HepG2 (cell line): Measurements from ENCODE around the gene IBA57. TPM values are rescaled to one million over a fixed set of nuclear protein-coding genes. Genes with fewer than 3 reads are reported as not detected.

Experiments used
- AGO2 ChIP-seq: fragments of 200-400 bp; formaldehyde crosslinking; optimal IDR thresholded peaks from 2 replicates; pipeline ENCODE3; 2017; ENCODE audit warnings: mild to moderate bottlenecking, low read depth, low read length, moderate library complexity
- BHLHE40 ChIP-seq: IDR thresholded peaks from 2 replicates; pipeline ENCODE4 v1.6.1; 2011; ENCODE audit warnings: low read length, improper control_type of control experiment
- BORCS8-MEF2B ChIP-seq: sonication (generic); formaldehyde crosslinking; IDR thresholded peaks from 2 replicates; pipeline ENCODE4 v1.8.0; 2022; ENCODE audit warnings: mild to moderate bottlenecking, missing genetic modification reagents
- HIVEP1 ChIP-seq: sonication (generic); formaldehyde crosslinking; IDR thresholded peaks from 2 replicates; pipeline ENCODE4 v1.4.0; 2020; ENCODE audit warnings: mild to moderate bottlenecking, missing genetic modification reagents
- JUND ChIP-seq: sonication (generic); formaldehyde crosslinking; IDR thresholded peaks from 2 replicates; pipeline ENCODE4 v1.8.0; 2022; ENCODE audit warnings: mild to moderate bottlenecking, missing genetic modification reagents
- PHF5A ChIP-seq: IDR thresholded peaks from one replicate; pipeline ENCODE4 v1.6.1; 2018; ENCODE audit warnings: low read depth, missing genetic modification reagents; ENCODE audit not compliant: unreplicated experiment
- TEAD3 ChIP-seq: optimal IDR thresholded peaks from 2 replicates; pipeline ENCODE3; 2016; ENCODE audit warnings: borderline replicate concordance
- ZBTB33 ChIP-seq: sonication (generic); formaldehyde crosslinking; IDR thresholded peaks from 2 replicates; pipeline ENCODE4 v1.4.0; 2020; ENCODE audit warnings: missing genetic modification reagents
- ZNF142 ChIP-seq: sonication (generic); formaldehyde crosslinking; IDR thresholded peaks from 2 replicates; pipeline ENCODE4 v1.4.0; 2020; ENCODE audit warnings: missing genetic modification reagents
- ZNF501 ChIP-seq: sonication (generic); formaldehyde crosslinking; IDR thresholded peaks from 2 replicates; pipeline ENCODE4 v1.5.1; 2020; ENCODE audit warnings: mild to moderate bottlenecking, moderate library complexity, missing genetic modification reagents
- ZNF567 ChIP-seq: sonication (generic); formaldehyde crosslinking; IDR thresholded peaks from 2 replicates; pipeline ENCODE4 v1.8.1; 2023; ENCODE audit warnings: mild to moderate bottlenecking, missing genetic modification reagents, borderline replicate concordance
- ZNF674 ChIP-seq: sonication (generic); formaldehyde crosslinking; IDR thresholded peaks from 2 replicates; pipeline ENCODE4 v1.5.0; 2020; ENCODE audit warnings: low read depth, mild to moderate bottlenecking, missing genetic modification reagents
- polyA plus RNA-seq, 8 experiments: library from polyadenylated mRNA; depleted of rRNA in 3 of 8; stranded (reverse) in 7 of 8; unstranded in 1 of 8; fragments of >200 nt; fragmentation: Illumina TruSeq in 4 of 8; extraction: Trizol in 4 of 8; gene quantifications; 2 replicates each; pipeline versions ENCODE4 v1.2.1 to v1.2.3, GENCODE V29; 2011 to 2016; ENCODE audit warnings: low read depth in 4 of 8, missing spikeins in 1 of 8, mixed read lengths in 1 of 8; ENCODE audit not compliant: insufficient read depth in 1 of 8
- total RNA-seq, 5 experiments: library from RNA; depleted of rRNA; stranded (reverse); fragments of >200 nt; fragmentation: Illumina TruSeq; extraction: Trizol; gene quantifications; 2 replicates each; pipeline ENCODE4 v1.2.3, GENCODE V29; 2016; ENCODE audit warnings: low read depth in 1 of 5
- TF ChIP-seq, protein P1 (sequence below): sonication (generic); formaldehyde crosslinking; IDR thresholded peaks from 2 replicates; pipeline ENCODE4 v1.5.0; 2020; ENCODE audit warnings: mild to moderate bottlenecking, missing genetic modification reagents
- TF ChIP-seq, protein P2 (sequence below): IDR thresholded peaks from 2 replicates; pipeline ENCODE4 v1.6.1; 2016; ENCODE audit warnings: low read depth, control low read depth
- TF ChIP-seq, protein P3 (sequence below): sonication (generic); formaldehyde crosslinking; IDR thresholded peaks from 2 replicates; pipeline ENCODE4 v1.8.1; 2023; ENCODE audit warnings: mild to moderate bottlenecking, missing genetic modification reagents

IBA57 gene
- total and polyA plus RNA-seq, 2 of the 13 experiments (the other 11 are each of a cell fraction or from before 2014, with no cell fraction given) = 2.3 to 10.2 TPM

DNA sequence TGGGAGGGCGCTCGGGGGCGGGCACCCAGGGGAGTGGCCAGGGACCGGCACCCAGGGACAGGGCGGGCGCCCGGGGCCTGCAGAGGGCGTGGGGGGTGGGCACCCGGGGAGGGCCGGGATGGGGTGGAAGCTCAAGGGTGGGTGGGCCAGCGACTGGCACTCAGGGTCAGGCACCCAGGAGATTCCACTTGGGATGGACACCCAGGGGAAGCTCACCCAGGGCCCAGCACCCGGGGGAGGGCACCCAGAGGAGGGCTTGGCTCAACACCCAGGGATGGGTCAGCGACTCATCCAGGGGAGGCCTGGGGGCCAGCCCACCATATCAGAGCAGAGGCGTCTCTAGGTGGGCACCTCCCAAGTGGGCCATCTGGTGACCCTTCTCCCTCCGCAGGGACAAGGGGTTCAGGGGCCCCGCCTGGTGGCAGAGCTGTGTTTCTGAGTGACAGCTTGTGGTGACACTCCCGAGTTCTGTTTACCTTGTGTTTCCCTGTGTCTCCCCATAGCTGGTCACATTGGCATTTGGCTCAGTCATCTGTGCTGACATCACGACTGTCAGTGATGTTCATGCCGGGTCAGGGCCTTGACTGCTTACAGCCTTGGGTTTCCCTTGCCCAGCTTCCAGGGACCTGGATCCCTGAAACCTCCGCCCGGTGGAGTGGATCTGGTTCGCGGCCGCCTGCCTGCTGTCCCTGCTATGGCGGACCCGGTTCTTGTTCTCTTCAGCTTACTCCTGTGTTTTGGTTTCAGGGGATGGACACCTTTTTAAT, 749 bp downstream of the IBA57 start (continued):
- TF ChIP-seq TEAD3 (peak; percentile 67), ZNF567 (CRISPR knock-in tag) (0 out of 2 replicates have a peak, but pooled peaks have one; percentile 23), BORCS8-MEF2B (CRISPR knock-in tag) (0 out of 2 replicates have a peak, but pooled peaks have one; percentile 46), BHLHE40 (peak; percentile 29; the same call in 1 of the 2 replicates), HIVEP1 (CRISPR knock-in tag) (peak; percentile 91), PHF5A (CRISPR knock-in tag) (no peak), ZNF142 (no peak), ZBTB33 (peak; percentile 76; the same call in 1 of the 2 replicates), ZNF501 (CRISPR knock-in tag) (no peak), ZNF674 (CRISPR knock-in tag) (no peak), AGO2 (no peak), JUND (no peak)
- TF ChIP-seq, protein P1, sequence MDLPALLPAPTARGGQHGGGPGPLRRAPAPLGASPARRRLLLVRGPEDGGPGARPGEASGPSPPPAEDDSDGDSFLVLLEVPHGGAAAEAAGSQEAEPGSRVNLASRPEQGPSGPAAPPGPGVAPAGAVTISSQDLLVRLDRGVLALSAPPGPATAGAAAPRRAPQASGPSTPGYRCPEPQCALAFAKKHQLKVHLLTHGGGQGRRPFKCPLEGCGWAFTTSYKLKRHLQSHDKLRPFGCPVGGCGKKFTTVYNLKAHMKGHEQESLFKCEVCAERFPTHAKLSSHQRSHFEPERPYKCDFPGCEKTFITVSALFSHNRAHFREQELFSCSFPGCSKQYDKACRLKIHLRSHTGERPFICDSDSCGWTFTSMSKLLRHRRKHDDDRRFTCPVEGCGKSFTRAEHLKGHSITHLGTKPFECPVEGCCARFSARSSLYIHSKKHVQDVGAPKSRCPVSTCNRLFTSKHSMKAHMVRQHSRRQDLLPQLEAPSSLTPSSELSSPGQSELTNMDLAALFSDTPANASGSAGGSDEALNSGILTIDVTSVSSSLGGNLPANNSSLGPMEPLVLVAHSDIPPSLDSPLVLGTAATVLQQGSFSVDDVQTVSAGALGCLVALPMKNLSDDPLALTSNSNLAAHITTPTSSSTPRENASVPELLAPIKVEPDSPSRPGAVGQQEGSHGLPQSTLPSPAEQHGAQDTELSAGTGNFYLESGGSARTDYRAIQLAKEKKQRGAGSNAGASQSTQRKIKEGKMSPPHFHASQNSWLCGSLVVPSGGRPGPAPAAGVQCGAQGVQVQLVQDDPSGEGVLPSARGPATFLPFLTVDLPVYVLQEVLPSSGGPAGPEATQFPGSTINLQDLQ (CRISPR knock-in tag) = no peak
- TF ChIP-seq, protein P2, sequence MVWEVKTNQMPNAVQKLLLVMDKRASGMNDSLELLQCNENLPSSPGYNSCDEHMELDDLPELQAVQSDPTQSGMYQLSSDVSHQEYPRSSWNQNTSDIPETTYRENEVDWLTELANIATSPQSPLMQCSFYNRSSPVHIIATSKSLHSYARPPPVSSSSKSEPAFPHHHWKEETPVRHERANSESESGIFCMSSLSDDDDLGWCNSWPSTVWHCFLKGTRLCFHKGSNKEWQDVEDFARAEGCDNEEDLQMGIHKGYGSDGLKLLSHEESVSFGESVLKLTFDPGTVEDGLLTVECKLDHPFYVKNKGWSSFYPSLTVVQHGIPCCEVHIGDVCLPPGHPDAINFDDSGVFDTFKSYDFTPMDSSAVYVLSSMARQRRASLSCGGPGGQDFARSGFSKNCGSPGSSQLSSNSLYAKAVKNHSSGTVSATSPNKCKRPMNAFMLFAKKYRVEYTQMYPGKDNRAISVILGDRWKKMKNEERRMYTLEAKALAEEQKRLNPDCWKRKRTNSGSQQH = 0 out of 2 replicates have a peak, but pooled peaks have one; percentile 47
- TF ChIP-seq, protein P3, sequence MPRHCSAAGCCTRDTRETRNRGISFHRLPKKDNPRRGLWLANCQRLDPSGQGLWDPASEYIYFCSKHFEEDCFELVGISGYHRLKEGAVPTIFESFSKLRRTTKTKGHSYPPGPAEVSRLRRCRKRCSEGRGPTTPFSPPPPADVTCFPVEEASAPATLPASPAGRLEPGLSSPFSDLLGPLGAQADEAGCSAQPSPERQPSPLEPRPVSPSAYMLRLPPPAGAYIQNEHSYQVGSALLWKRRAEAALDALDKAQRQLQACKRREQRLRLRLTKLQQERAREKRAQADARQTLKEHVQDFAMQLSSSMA (CRISPR knock-in tag) = no peak
